SU-DHL-6 (cell line): ENCODE measurements around the gene MTRFR.

Experiments
- H2AFZ ChIP-seq: fragments of 200-600 bp; sonication (generic); 2 replicates; pipeline ENCODE4 v1.6.1; 2014; ENCODE audit warnings: low read depth, mild to moderate bottlenecking, moderate library complexity, mixed read lengths, antibody characterized with exemption, low read length; ENCODE audit not compliant: severe bottlenecking
- H3F3A ChIP-seq: fragments of 200-600 bp; shearing (Covaris generic); 2 replicates; pipeline ENCODE4 v1.6.0; 2016; ENCODE audit warnings: antibody characterized with exemption, mild to moderate bottlenecking; ENCODE audit not compliant: insufficient read depth
- H3K27ac ChIP-seq: fragments of 200-600 bp; sonication (generic); 2 replicates; pipeline ENCODE4 v1.5.1; 2016; ENCODE audit warnings: low read depth, mild to moderate bottlenecking, low read length, moderate library complexity, mixed read lengths
- H3K27me3 ChIP-seq: fragments of 200-600 bp; sonication (generic), shearing (Covaris generic); 2 replicates; pipeline ENCODE4 v1.6.0; 2014; ENCODE audit warnings: mild to moderate bottlenecking, low read length
- H3K36me3 ChIP-seq: fragments of 200-600 bp; sonication (generic); 2 replicates; pipeline ENCODE4 v1.6.1; 2014; ENCODE audit warnings: mild to moderate bottlenecking, low read length, mixed read lengths
- H3K4me2 ChIP-seq: fragments of 300-600, 200-600 bp; shearing (Covaris generic), sonication (generic); 2 replicates; pipeline ENCODE4 v1.6.0; 2014; ENCODE audit warnings: low read length, low read depth, mild to moderate bottlenecking; ENCODE audit not compliant: poor library complexity, severe bottlenecking
- H3K4me3 ChIP-seq: fragments of 200-600 bp; sonication (generic); 2 replicates; pipeline ENCODE4 v1.5.1; 2014; ENCODE audit warnings: antibody characterized with exemption, low read length, mild to moderate bottlenecking, mixed read lengths; ENCODE audit not compliant: insufficient read depth, poor library complexity, severe bottlenecking
- H3K79me2 ChIP-seq: fragments of 200-600 bp; sonication (generic); 2 replicates; pipeline ENCODE4 v1.6.1; 2014; ENCODE audit warnings: mild to moderate bottlenecking, low read length, moderate library complexity; ENCODE audit not compliant: insufficient read depth
- H3K9ac ChIP-seq: fragments of 200-600 bp; sonication (generic); 2 replicates; pipeline ENCODE4 v1.7.0; 2014; ENCODE audit warnings: mild to moderate bottlenecking, low read length
- H3K9me2 ChIP-seq: fragments of 200-600 bp; sonication (generic); replicated peaks from 2 replicates; pipeline ENCODE4 v1.6.1; 2014; ENCODE audit warnings: low read length; ENCODE audit not compliant: insufficient read depth
- H3K9me3 ChIP-seq: fragments of 200-600 bp; sonication (generic); 2 replicates; pipeline ENCODE4 v1.6.1; 2014; ENCODE audit warnings: low read length, mixed read lengths; ENCODE audit not compliant: insufficient read depth
- H4K20me1 ChIP-seq: fragments of 200-600 bp; sonication (generic); 2 replicates; pipeline ENCODE4 v1.6.1; 2014; ENCODE audit warnings: low read depth, mild to moderate bottlenecking, antibody characterized with exemption, low read length, moderate library complexity, mixed read lengths
- CTCF ChIP-seq: fragments of 200-600 bp; sonication (generic); IDR thresholded peaks from one replicate; pipeline ENCODE4 v1.5.1; 2017; ENCODE audit warnings: antibody characterized with exemption, mild to moderate bottlenecking, low read length, moderate library complexity; ENCODE audit not compliant: insufficient read depth, poor library complexity, severe bottlenecking
- EZH2phosphoT487 ChIP-seq: fragments of 200-600 bp; sonication (generic), shearing (Covaris generic); conservative IDR thresholded peaks from 2 replicates; pipeline ENCODE4 v1.6.1; 2018; ENCODE audit warnings: mild to moderate bottlenecking, antibody characterized with exemption, low read length, moderate library complexity, mixed read lengths

MTRFR gene

GRCh38 chr12:123227581-123228258, 5.5 kb upstream of the MTRFR start:
- Histone ChIP-seq H3K9me2 (no peaks in the 10 kb centered on the region), H3K9ac (no peak overlapping the region), H3F3A (0 out of 2 replicates have a peak, but pooled peaks cover 4% of the 10 kb centered on the region), H3K79me2 (peaks cover 71% of the 10 kb centered on the region), H3K4me3 (no peak overlapping the region), H3K27ac (no peak overlapping the region), H4K20me1 (peaks cover 9% of the 10 kb centered on the region; the same call in 1 of the 2 replicates), H2AFZ (no peak overlapping the region), H3K36me3 (peaks cover 39% of the 10 kb centered on the region), H3K9me3 (no peaks in the 10 kb centered on the region), H3K27me3 (no peaks in the 10 kb centered on the region), H3K4me2 (no peak overlapping the region)
- no peak for TF ChIP-seq EZH2phosphoT487
- no peak for TF ChIP-seq CTCF

- 0 out of 2 replicates have a peak overlapping the region, but pooled peaks have one; percentile 13 for H3K9ac ChIP-seq
- H3K36me3 ChIP-seq = peaks cover 37% of the 10 kb centered on the region
- peaks cover 78% of the 10 kb centered on the region for H3K79me2 ChIP-seq
- H3K9me3 ChIP-seq = no peaks in the 10 kb centered on the region
- H3K9me2 ChIP-seq = no peaks in the 10 kb centered on the region
- peaks cover 9% of the 10 kb centered on the region; the same call in 1 of the 2 replicates for H4K20me1 ChIP-seq
- peak overlapping the region; percentile 62 for H3K4me2 ChIP-seq
- no peak overlapping the region for H2AFZ ChIP-seq
- H3K27ac ChIP-seq = peak overlapping the region; percentile 22; the same call in 1 of the 2 replicates
- H3K27me3 ChIP-seq = no peaks in the 10 kb centered on the region
- no peak overlapping the region for H3K4me3 ChIP-seq
- TF ChIP-seq CTCF (no peak), EZH2phosphoT487 (no peak)
- H3F3A ChIP-seq = 0 out of 2 replicates have a peak, but pooled peaks cover 4% of the 10 kb centered on the region
These were observed 4.2 kb upstream of the MTRFR start for GRCh38 chr12:123229051-123229450.

- H3K79me2 ChIP-seq = peaks cover 88% of the 10 kb centered on the region
- H3K27me3 ChIP-seq = no peaks in the 10 kb centered on the region
- H4K20me1 ChIP-seq = peaks cover 5% of the 10 kb centered on the region; the same call in 1 of the 2 replicates
- H3K4me3 ChIP-seq = peak overlapping the region; percentile 97
- H3F3A ChIP-seq = peaks cover 11% of the 10 kb centered on the region
- H3K36me3 ChIP-seq = peaks cover 27% of the 10 kb centered on the region
- H3K9ac ChIP-seq = peak overlapping the region; percentile 92
- TF ChIP-seq CTCF (no peak), EZH2phosphoT487 (no peak)
- H3K27ac ChIP-seq = peak overlapping the region; percentile 82
- H3K9me2 ChIP-seq = no peaks in the 10 kb centered on the region
- H3K4me2 ChIP-seq = peak overlapping the region; percentile 86
- no peaks in the 10 kb centered on the region for H3K9me3 ChIP-seq
- H2AFZ ChIP-seq = peak overlapping the region; percentile 80
These were observed 1.3 kb upstream of the MTRFR start for GRCh38 chr12:123231931-123232330.
